Measurements from ENCODE around the gene PARP12.

Gene PARP12

DNA sequence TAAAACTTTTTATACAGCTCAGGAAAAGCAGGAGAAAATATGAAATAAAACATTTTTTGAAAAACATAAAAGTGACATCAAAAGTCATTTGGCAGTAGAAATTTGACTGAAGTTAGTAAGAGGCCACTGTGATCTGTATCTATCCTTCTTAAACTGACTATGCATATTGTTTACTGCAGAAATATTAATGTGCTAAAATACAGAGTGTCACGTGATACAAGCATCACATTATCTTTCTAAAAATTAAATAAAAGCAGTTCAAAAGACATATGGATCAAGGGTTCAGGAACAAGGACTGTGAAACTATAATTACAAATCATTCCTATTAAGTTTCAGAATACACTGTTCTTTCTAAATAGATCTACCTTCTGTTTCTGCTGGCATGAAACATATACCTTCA lies 33.7 kb downstream of the PARP12 start:
- no peak overlapping the region for H3K4me3 ChIP-seq (ENCODE audit: low read depth, low read length)
- TF ChIP-seq CTCF (IDR thresholded peaks at IDR 0.05; ENCODE audit: low read depth, low read length, missing control alignments), result no peak
- no peak for DNase-seq (ENCODE audit: low read depth)

DNA sequence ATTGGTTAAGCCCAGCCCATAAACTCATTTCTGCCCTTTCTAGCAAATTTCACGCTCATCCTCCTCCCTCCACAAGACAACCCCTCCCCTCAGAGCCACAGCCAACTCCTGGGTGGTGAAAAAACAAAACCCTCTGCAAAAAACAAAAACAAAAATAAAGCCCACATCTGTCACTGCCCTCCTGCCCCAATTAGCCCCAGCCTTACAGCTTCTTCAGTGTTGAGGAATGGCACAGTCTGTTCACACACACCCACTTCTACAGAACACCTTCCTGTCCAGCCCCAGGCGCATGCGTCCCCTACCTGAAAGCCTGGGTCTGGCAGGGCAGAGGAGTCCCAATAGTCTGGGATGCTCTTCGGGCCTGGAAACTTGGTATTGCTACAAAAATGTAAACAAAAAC lies 34.4 kb downstream of the PARP12 start:
- no peak for DNase-seq (ENCODE audit: low read depth)
- no peak overlapping the region for H3K4me3 ChIP-seq (ENCODE audit: low read depth, low read length)
- no peak for TF ChIP-seq CTCF (IDR thresholded peaks at IDR 0.05; ENCODE audit: low read depth, low read length, missing control alignments)

DNA sequence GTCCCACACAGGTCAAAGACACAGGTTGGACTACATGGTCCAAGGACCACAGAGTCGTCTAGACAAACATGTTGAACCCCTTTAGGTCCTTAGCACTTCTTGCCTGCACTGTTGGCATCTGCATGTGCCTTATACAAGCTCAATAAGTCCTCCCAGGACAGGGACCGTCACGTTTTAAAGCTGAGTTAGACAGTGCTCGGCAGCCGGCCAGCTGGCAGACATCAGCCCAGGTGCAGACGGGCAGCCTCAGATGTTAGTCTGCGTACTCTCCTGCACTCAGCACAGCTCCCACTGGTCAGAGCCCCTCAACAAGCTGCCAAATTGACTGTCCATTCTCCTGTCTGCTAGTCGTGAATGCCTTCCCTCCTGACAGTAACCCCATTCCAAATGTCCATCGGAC lies 34.9 kb downstream of the PARP12 start:
- TF ChIP-seq CTCF (IDR thresholded peaks at IDR 0.05; ENCODE audit: low read depth, low read length, missing control alignments), result no peak
- DNase-seq (ENCODE audit: low read depth), result no peak

GRCh38 chr7:140026935-140027334 lies 35.8 kb downstream of the PARP12 start:
- no peak for DNase-seq (ENCODE audit: low read depth)
- H3K4me3 ChIP-seq (ENCODE audit: low read depth, low read length), result no peak overlapping the region
- TF ChIP-seq CTCF (IDR thresholded peaks at IDR 0.05; ENCODE audit: low read depth, low read length, missing control alignments), result no peak

More for the DNA sequence above, 34.9 kb downstream of the PARP12 start:
- H3K4me3 ChIP-seq (ENCODE audit: low read depth, low read length), result no peak overlapping the region

DNA sequence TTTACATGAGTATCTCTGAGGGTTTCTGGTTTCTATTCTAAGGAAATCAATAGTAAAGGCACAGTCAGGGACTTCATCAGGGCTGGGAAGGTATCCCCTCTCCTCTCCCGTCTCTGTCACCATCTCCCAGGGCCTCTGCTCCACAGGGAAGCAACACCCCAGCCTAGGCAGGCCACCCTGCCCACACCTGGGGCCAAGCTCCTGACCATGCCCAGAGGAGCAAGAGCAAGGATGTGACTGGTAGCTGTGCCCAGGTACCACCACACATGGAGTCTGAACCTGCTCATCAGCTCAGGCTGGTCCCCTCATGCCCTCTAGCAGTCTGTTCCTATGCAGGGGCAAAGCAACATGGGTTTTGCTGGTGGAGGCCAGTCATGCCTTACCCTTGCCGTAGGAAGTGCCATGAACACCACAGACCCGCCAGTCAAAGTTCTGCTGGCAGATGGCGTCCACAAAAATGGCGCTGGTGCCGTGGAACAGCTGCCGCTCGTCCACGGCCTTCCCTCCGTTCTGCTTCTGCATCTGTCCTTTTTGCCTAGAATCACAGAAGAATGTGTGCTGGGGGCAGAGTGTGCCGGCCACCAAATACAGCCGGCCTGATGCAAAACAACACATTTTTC lies 36.8 kb downstream of the PARP12 start:
- TF ChIP-seq CTCF (IDR thresholded peaks at IDR 0.05; ENCODE audit: low read depth, low read length, missing control alignments), result no peak
- DNase-seq (ENCODE audit: low read depth), result no peak
- no peak overlapping the region for H3K4me3 ChIP-seq (ENCODE audit: low read depth, low read length)

GRCh38 chr7:140025241-140025640 lies 37.5 kb downstream of the PARP12 start:
- no peak overlapping the region for H3K4me3 ChIP-seq (ENCODE audit: low read depth, low read length)
- no peak for DNase-seq (ENCODE audit: low read depth)
- no peak for TF ChIP-seq CTCF (IDR thresholded peaks at IDR 0.05; ENCODE audit: low read depth, low read length, missing control alignments)

DNA sequence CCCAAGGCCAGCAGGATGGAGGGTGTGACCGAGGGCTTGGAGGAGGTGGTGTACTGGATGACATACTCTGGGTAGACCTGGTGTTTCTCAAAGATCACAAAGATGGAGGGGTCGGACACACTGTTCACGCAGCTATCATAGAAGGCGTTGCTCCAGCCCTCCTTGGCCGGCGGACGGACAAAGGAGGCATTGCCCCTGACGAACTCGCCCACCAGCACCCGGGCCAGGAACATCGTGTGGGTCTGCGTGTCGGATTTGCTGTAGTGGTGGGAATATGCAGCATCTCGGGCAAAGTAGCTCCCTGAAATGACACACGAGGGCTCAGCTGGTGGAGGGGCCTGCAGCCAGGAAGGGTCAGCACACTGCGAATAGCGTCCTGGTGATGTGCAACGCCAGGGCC lies 38.2 kb downstream of the PARP12 start:
- no peak overlapping the region for H3K4me3 ChIP-seq (ENCODE audit: low read depth, low read length)

More for the DNA sequence above, 38.2 kb downstream of the PARP12 start:
- DNase-seq (ENCODE audit: low read depth), result no peak
- no peak for TF ChIP-seq CTCF (IDR thresholded peaks at IDR 0.05; ENCODE audit: low read depth, low read length, missing control alignments)
